22Rv1 (cell line): ENCODE results near the gene RRP9.

Experiments
- H3K27ac ChIP-seq: fragments of 450-650 bp; 2 replicates; pipeline ENCODE4 v1.5.1; 2017
- CTCF ChIP-seq: fragments of 450-650 bp; IDR thresholded peaks from 2 replicates; pipeline ENCODE4 v1.5.1; 2017; ENCODE audit warnings: mild to moderate bottlenecking
- ZFX ChIP-seq: fragments of 450-650 bp; IDR thresholded peaks from 2 replicates; pipeline ENCODE4 v1.6.1; 2017; ENCODE audit warnings: antibody characterized with exemption, borderline replicate concordance

Gene RRP9

GRCh38 chr3:51938780-51939425, 2.8 kb downstream of the RRP9 start:
- H3K27ac ChIP-seq = no peak overlapping the region
- no peak for TF ChIP-seq ZFX

GRCh38 chr3:51937611-51938450, 3.9 kb downstream of the RRP9 start:
- no peak overlapping the region for H3K27ac ChIP-seq
- TF ChIP-seq CTCF = no peak
- no peak for TF ChIP-seq ZFX

GRCh38 chr3:51937014-51937413, 4.7 kb downstream of the RRP9 start:
- no peak overlapping the region for H3K27ac ChIP-seq
- no peak for TF ChIP-seq ZFX
- no peak for TF ChIP-seq CTCF

- no peak for TF ChIP-seq ZFX
- no peak for TF ChIP-seq CTCF
- no peak overlapping the region for H3K27ac ChIP-seq
Observed at GRCh38 chr3:51935886-51936755, 5.6 kb downstream of the RRP9 start.

GRCh38 chr3:51934991-51935885, 6.5 kb downstream of the RRP9 start:
- TF ChIP-seq CTCF (no peak), ZFX (no peak)
- H3K27ac ChIP-seq = no peak overlapping the region

GRCh38 chr3:51934139-51934850, 7.4 kb downstream of the RRP9 start:
- TF ChIP-seq ZFX = no peak
- no peak for TF ChIP-seq CTCF
- no peak overlapping the region for H3K27ac ChIP-seq
